ENCODE results near the gene AK5.

AK5 gene

GRCh38 chr1:77356136-77356535 lies 74.3 kb downstream of the AK5 start:
- Histone ChIP-seq H3K9me3 (ENCODE audit: severe bottlenecking) (no peaks in the 10 kb centered on the region), H3K27ac (no peak overlapping the region), H3K27me3 (ENCODE audit: insufficient read depth, low read depth, severe bottlenecking) (no peaks in the 10 kb centered on the region), H3K36me3 (no peaks in the 10 kb centered on the region), H3K4me3 (ENCODE audit: low read depth, low read length) (no peak overlapping the region)
- TF ChIP-seq, protein P1, sequence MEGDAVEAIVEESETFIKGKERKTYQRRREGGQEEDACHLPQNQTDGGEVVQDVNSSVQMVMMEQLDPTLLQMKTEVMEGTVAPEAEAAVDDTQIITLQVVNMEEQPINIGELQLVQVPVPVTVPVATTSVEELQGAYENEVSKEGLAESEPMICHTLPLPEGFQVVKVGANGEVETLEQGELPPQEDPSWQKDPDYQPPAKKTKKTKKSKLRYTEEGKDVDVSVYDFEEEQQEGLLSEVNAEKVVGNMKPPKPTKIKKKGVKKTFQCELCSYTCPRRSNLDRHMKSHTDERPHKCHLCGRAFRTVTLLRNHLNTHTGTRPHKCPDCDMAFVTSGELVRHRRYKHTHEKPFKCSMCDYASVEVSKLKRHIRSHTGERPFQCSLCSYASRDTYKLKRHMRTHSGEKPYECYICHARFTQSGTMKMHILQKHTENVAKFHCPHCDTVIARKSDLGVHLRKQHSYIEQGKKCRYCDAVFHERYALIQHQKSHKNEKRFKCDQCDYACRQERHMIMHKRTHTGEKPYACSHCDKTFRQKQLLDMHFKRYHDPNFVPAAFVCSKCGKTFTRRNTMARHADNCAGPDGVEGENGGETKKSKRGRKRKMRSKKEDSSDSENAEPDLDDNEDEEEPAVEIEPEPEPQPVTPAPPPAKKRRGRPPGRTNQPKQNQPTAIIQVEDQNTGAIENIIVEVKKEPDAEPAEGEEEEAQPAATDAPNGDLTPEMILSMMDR (IDR thresholded peaks at IDR 0.05; ENCODE audit: low read depth, low read length), result no peak
- DNase-seq, result no peak

GRCh38 chr1:77360256-77360655 lies 78.4 kb downstream of the AK5 start:
- TF ChIP-seq, protein P1 (IDR thresholded peaks at IDR 0.05; ENCODE audit: low read depth, low read length), result no peak
- DNase-seq, result no peak
- no peak overlapping the region for H3K27ac ChIP-seq
- H3K36me3 ChIP-seq, result no peaks in the 10 kb centered on the region
- H3K9me3 ChIP-seq (ENCODE audit: severe bottlenecking), result no peaks in the 10 kb centered on the region
- H3K4me3 ChIP-seq (ENCODE audit: low read depth, low read length), result no peak overlapping the region
- H3K27me3 ChIP-seq (ENCODE audit: insufficient read depth, low read depth, severe bottlenecking), result no peaks in the 10 kb centered on the region

DNA sequence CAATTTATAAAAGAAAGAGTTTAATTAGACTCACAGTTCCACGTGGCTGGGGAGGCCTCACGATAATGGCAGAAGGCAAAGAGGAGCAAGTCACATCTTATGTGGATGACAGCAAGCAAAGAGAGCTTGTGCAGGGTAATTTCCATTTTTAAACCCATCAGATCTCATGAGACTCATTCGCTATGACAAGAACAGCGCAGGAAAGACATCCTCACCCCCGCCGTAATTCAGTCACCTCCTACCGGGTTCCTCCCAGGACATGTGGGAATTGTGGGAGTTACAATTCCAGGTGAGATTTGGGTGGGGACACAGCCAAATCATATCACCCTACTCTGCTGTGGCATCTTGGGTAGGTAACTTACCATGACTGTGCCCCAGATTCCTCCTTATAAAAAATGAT lies 79.8 kb downstream of the AK5 start:
- no peaks in the 10 kb centered on the region for H3K36me3 ChIP-seq
- no peak overlapping the region for H3K27ac ChIP-seq
- TF ChIP-seq, protein P1 (IDR thresholded peaks at IDR 0.05; ENCODE audit: low read depth, low read length), result no peak
- no peak overlapping the region for H3K4me3 ChIP-seq (ENCODE audit: low read depth, low read length)
- no peak for DNase-seq
- H3K9me3 ChIP-seq (ENCODE audit: severe bottlenecking), result no peaks in the 10 kb centered on the region
- no peaks in the 10 kb centered on the region for H3K27me3 ChIP-seq (ENCODE audit: insufficient read depth, low read depth, severe bottlenecking)

- Histone ChIP-seq H3K4me3 (ENCODE audit: low read depth, low read length) (no peak overlapping the region), H3K27ac (no peak overlapping the region), H3K36me3 (no peaks in the 10 kb centered on the region), H3K9me3 (ENCODE audit: severe bottlenecking) (no peaks in the 10 kb centered on the region), H3K27me3 (ENCODE audit: insufficient read depth, low read depth, severe bottlenecking) (no peaks in the 10 kb centered on the region)
- TF ChIP-seq, protein P1 (IDR thresholded peaks at IDR 0.05; ENCODE audit: low read depth, low read length), result no peak
- DNase-seq, result no peak
Observed at GRCh38 chr1:77370161-77370560, 88.3 kb downstream of the AK5 start.

DNA sequence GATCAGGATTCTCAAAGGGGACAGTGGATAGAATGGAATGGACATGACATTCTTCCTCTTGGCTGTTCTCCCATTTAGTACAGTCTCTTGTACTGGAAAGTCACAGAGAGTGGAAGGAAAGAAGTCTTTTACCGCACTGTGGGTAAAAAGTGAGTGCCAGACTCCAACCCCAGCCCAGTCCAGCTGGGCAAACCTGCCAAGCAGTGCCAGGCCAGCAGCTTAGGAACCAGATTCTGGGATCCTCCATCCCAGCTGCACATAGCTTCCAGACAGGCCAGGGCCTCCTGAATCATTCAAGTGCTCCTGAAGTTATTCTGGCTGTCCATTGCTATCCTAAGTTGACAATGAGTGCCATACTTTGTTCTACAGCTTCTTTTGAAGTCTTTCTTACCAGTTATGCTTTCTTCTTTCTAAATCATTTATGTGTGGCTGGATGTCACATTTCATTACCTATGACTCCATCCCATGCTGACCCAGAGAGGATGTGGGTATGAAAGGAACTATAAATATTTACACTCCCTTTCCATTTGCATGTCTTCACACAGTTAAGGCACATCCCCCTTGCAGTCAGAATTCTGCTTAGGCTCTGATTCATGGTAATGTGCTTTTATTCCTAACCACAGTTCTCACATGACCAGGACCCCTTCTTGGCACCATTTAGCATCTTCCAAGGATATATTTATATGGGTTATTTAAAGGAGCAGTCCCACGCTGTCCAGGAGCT lies 88.9 kb downstream of the AK5 start:
- Histone ChIP-seq H3K4me3 (ENCODE audit: low read depth, low read length) (no peak overlapping the region), H3K9me3 (ENCODE audit: severe bottlenecking) (no peaks in the 10 kb centered on the region), H3K27ac (no peak overlapping the region), H3K36me3 (no peaks in the 10 kb centered on the region), H3K27me3 (ENCODE audit: insufficient read depth, low read depth, severe bottlenecking) (no peaks in the 10 kb centered on the region)
- DNase-seq, result no peak
- TF ChIP-seq, protein P1 (IDR thresholded peaks at IDR 0.05; ENCODE audit: low read depth, low read length), result no peak

DNA sequence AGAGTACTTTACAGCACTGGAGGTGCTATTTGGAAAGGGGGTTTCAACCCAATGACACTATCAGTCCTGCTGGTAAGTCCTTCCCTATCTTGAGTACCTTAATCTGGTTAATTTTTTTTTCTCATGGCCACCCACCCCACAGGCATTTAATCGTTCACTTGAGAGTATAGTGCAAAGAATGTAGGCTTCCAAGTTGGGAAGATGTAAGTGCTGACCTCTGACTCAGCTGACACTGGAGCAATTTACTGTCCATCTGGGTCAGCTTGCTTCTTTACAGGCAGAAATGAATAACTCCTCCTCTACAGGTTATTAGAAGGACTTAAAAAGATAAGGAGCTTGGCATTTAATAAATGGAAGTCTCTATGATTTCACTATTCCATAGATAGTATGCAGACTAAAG lies 89.6 kb downstream of the AK5 start:
- TF ChIP-seq, protein P1 (IDR thresholded peaks at IDR 0.05; ENCODE audit: low read depth, low read length), result no peak

More for the DNA sequence above, 89.6 kb downstream of the AK5 start:
- Histone ChIP-seq H3K36me3 (no peaks in the 10 kb centered on the region), H3K4me3 (ENCODE audit: low read depth, low read length) (no peak overlapping the region), H3K27ac (no peak overlapping the region), H3K27me3 (ENCODE audit: insufficient read depth, low read depth, severe bottlenecking) (no peaks in the 10 kb centered on the region), H3K9me3 (ENCODE audit: severe bottlenecking) (no peaks in the 10 kb centered on the region)
- no peak for DNase-seq
